H1 (cell line): ENCODE measurements around the gene HTN3. TPM values are rescaled to one million over a fixed set of nuclear protein-coding genes. Genes with fewer than 3 reads are reported as not detected.
"Not testable (repeated sequence)": the region's sequence is repeated elsewhere in the genome, so short reads cannot be mapped to it uniquely, and the experiment has no call there.

Source experiments
- CTCF ChIA-PET: fragments of 300-600 bp; sonication (Branson Sonifier 250); formaldehyde crosslinking; loops from one replicate; lab custom pipeline; 2021; ENCODE audit not compliant: partially characterized antibody; lab: Charles Lee
- POLR2A ChIA-PET: fragments of 300-600 bp; sonication (Branson Sonifier 250); formaldehyde crosslinking; loops from one replicate; lab custom pipeline; 2021; ENCODE audit warnings: inconsistent platforms; ENCODE audit not compliant: partially characterized antibody; lab: Charles Lee
- DNase-seq, 2 experiments: peaks; one replicate each; pipeline versions ENCODE4 v3.0.0 to v3.0.0-alpha.2; 2010 to 2022; ENCODE audit warnings: low spot score in 2 of 2, low read depth in 1 of 2, mixed read lengths in 1 of 2
- FAIRE-seq: peaks from 2 replicates; lab custom pipeline; 2011; peaks lifted over from hg19 to GRCh38; lab: Jason Lieb, UNC
- H2AFZ ChIP-seq: 2 replicates; pipeline ENCODE4 v1.8.1; 2012; ENCODE audit warnings: low read length, inconsistent platforms
- H2AK5ac ChIP-seq: 2 replicates; pipeline ENCODE4 v1.6.1; 2013; ENCODE audit warnings: low read depth, low read length
- H2BK120ac ChIP-seq: replicated peaks from 2 replicates; pipeline ENCODE3; 2013; ENCODE audit warnings: low read depth, low read length, inconsistent platforms
- H2BK12ac ChIP-seq: 2 replicates; pipeline ENCODE4 v1.6.1; 2013; ENCODE audit warnings: low read depth, low read length
- H2BK15ac ChIP-seq: 2 replicates; pipeline ENCODE4 v1.6.1; 2013; ENCODE audit warnings: low read length
- H2BK20ac ChIP-seq: 2 replicates; pipeline ENCODE4 v1.6.1; 2013; ENCODE audit warnings: low read length
- H2BK5ac ChIP-seq: 2 replicates; pipeline ENCODE4 v1.6.1; 2013; ENCODE audit warnings: low read depth, low read length
- H3K14ac ChIP-seq: 2 replicates; pipeline ENCODE4 v1.6.1; 2013; ENCODE audit warnings: inconsistent platforms; ENCODE audit not compliant: insufficient read length
- H3K18ac ChIP-seq: 2 replicates; pipeline ENCODE4 v1.6.1; 2013; ENCODE audit warnings: low read length; ENCODE audit errors: extremely low read depth
- H3K23ac ChIP-seq: 2 replicates; pipeline ENCODE4 v1.6.1; 2013; ENCODE audit warnings: inconsistent platforms; ENCODE audit not compliant: insufficient read length
- H3K23me2 ChIP-seq: 2 replicates; pipeline ENCODE4 v1.6.1; 2013; ENCODE audit warnings: low read depth, low read length
- H3K27ac ChIP-seq: 2 replicates; pipeline ENCODE4 v1.6.1; 2011; ENCODE audit warnings: low read depth, low read length, inconsistent platforms
- H3K27me3 ChIP-seq, 4 experiments: replicated peaks in 1 of 4; 1 replicate in 1 of 4; 2 replicates in 3 of 4; pipeline versions ENCODE4 v1.6.1 to v1.8.1; 2011 to 2013; ENCODE audit warnings: low read length in 3 of 4, mild to moderate bottlenecking in 3 of 4, inconsistent platforms in 2 of 4, mixed read lengths in 2 of 4, moderate library complexity in 1 of 4; ENCODE audit not compliant: control insufficient read depth in 3 of 4, insufficient read depth in 3 of 4; ENCODE audit errors: extremely low read depth in 1 of 4
- H3K36me3 ChIP-seq, 4 experiments: 2 replicates each; pipeline versions ENCODE4 v1.6.1 to v1.8.1; 2011 to 2013; ENCODE audit warnings: mild to moderate bottlenecking in 4 of 4, low read length in 3 of 4, moderate library complexity in 2 of 4, control low read depth in 1 of 4, inconsistent platforms in 1 of 4; ENCODE audit not compliant: insufficient read depth in 4 of 4, control insufficient read depth in 2 of 4
- H3K4ac ChIP-seq: replicated peaks from 2 replicates; pipeline ENCODE3; 2013; ENCODE audit warnings: low read length, low read depth, mixed read lengths, inconsistent platforms; ENCODE audit not compliant: insufficient read length
- H3K4me1 ChIP-seq, 4 experiments: replicated peaks in 1 of 4; 1 replicate in 1 of 4; 2 replicates in 3 of 4; pipeline versions ENCODE4 v1.6.1 to v1.8.1; 2011 to 2013; ENCODE audit warnings: low read length in 3 of 4, inconsistent platforms in 2 of 4, mixed read lengths in 1 of 4; ENCODE audit not compliant: insufficient read depth in 4 of 4, control insufficient read depth in 3 of 4
- H3K4me2 ChIP-seq, 2 experiments: 2 replicates each; pipeline versions ENCODE4 v1.6.1 to v1.8.1; 2011 to 2013; ENCODE audit warnings: low read depth in 2 of 2, low read length in 2 of 2, control low read depth in 1 of 2, inconsistent platforms in 1 of 2, mild to moderate bottlenecking in 1 of 2; ENCODE audit not compliant: insufficient read depth in 1 of 2
- H3K4me3 ChIP-seq, 4 experiments: fragments of 200-600, 300-600 bp in 1 of 4; sonication (generic), shearing (Covaris generic), sonication (Bioruptor Twin) in 1 of 4; 2 replicates each; pipeline versions ENCODE4 v1.5.1 to v1.8.1; 2011 to 2016; ENCODE audit warnings: low read length in 4 of 4, low read depth in 3 of 4, control low read depth in 2 of 4, inconsistent platforms in 2 of 4, mild to moderate bottlenecking in 2 of 4, mixed read lengths in 1 of 4, moderate library complexity in 1 of 4; ENCODE audit not compliant: insufficient read depth in 2 of 4; ENCODE audit errors: extremely low read depth in 1 of 4
- H3K56ac ChIP-seq: replicated peaks from 2 replicates; pipeline ENCODE3; 2013; ENCODE audit warnings: low read depth, mild to moderate bottlenecking, mixed read lengths, low read length, inconsistent platforms; ENCODE audit not compliant: insufficient read length
- H3K79me1 ChIP-seq: 2 replicates; pipeline ENCODE4 v1.6.1; 2013; ENCODE audit warnings: low read depth, low read length, control low read depth
- H3K79me2 ChIP-seq, 2 experiments: 2 replicates each; pipeline versions ENCODE4 v1.6.1 to v1.8.1; 2012 to 2013; ENCODE audit warnings: low read length in 2 of 2, mild to moderate bottlenecking in 2 of 2, inconsistent platforms in 1 of 2; ENCODE audit not compliant: insufficient read depth in 2 of 2, control insufficient read depth in 1 of 2
- H3K9ac ChIP-seq, 4 experiments: replicated peaks in 1 of 4; 1 replicate in 1 of 4; 2 replicates in 3 of 4; pipeline versions ENCODE4 v1.6.1 to v1.8.1; 2011 to 2013; ENCODE audit warnings: low read depth in 3 of 4, low read length in 3 of 4, control low read depth in 2 of 4, mild to moderate bottlenecking in 2 of 4, moderate library complexity in 2 of 4, inconsistent platforms in 1 of 4; ENCODE audit errors: extremely low read depth in 1 of 4
- H3K9me3 ChIP-seq, 2 experiments: 2 replicates each; pipeline versions ENCODE4 v1.6.1 to v1.8.1; 2012 to 2013; ENCODE audit warnings: mild to moderate bottlenecking in 2 of 2, moderate library complexity in 2 of 2, control low read depth in 1 of 2, inconsistent platforms in 1 of 2, low read depth in 1 of 2, low read length in 1 of 2, mixed read lengths in 1 of 2; ENCODE audit not compliant: insufficient read depth in 2 of 2
- H4K20me1 ChIP-seq, 2 experiments: replicated peaks in 1 of 2; 2 replicates each; pipeline versions ENCODE3 to v1.8.1; 2011 to 2013; ENCODE audit warnings: inconsistent platforms in 2 of 2, low read length in 2 of 2, mild to moderate bottlenecking in 1 of 2; ENCODE audit not compliant: insufficient read depth in 2 of 2, control insufficient read depth in 1 of 2
- H4K5ac ChIP-seq: 2 replicates; pipeline ENCODE4 v1.6.1; 2013; ENCODE audit warnings: low read length, low read depth, mixed read lengths, inconsistent platforms; ENCODE audit not compliant: insufficient read length
- H4K8ac ChIP-seq: 2 replicates; pipeline ENCODE4 v1.8.0; 2013; ENCODE audit warnings: mild to moderate bottlenecking, moderate library complexity, low read length, inconsistent platforms; ENCODE audit not compliant: insufficient read depth; ENCODE audit errors: extremely low read depth
- H4K91ac ChIP-seq: replicated peaks from 2 replicates; pipeline ENCODE3; 2013; ENCODE audit warnings: low read length, mixed read lengths, inconsistent platforms; ENCODE audit not compliant: insufficient read length
- WGBS, 2 experiments: shearing (Covaris generic) in 1 of 2; methylation state at CpG; one replicate each; pipeline versions ENCODE4 v1.1.6 to v1.1.7; 2013 to 2015; ENCODE audit warnings: low lambda C conversion rate in 2 of 2, mixed read lengths in 2 of 2, inconsistent platforms in 1 of 2, low coverage in 1 of 2, missing lambda C conversion rate in 1 of 2; ENCODE audit not compliant: insufficient replicate concordance in 2 of 2, insufficient coverage in 1 of 2, insufficient read length in 1 of 2; ENCODE audit errors: extremely low coverage in 1 of 2, missing lambda C conversion rate in 1 of 2; 5-methylcytosine and 5-hydroxymethylcytosine counted together
- polyA plus RNA-seq, 7 experiments: library from polyadenylated mRNA; depleted of rRNA in 3 of 7; stranded (reverse) in 5 of 7; unstranded in 2 of 7; fragments of >200 nt in 5 of 7; fragments of 200-250 nt in 2 of 7; gene quantifications; 1 replicate in 5 of 7; 2 replicates in 1 of 7; 4 replicates in 1 of 7; pipeline versions ENCODE4 v1.2.1 to v1.2.3, GENCODE V29; 2011 to 2013; ENCODE audit warnings: missing spikeins in 2 of 7, mixed read lengths in 2 of 7
- total RNA-seq: library from RNA; stranded (reverse); fragmentation: NEBNext Ultra II Directional; extraction: Animal tissue kit (Norgen Biotek cat#: 25700); gene quantifications from 2 replicates; pipeline ENCODE4 v1.2.1, GENCODE V29; 2021

Gene HTN3
- total and polyA plus RNA-seq, 2 of the 8 experiments (the other 6 are each of a cell fraction or from before 2014, with no cell fraction given) = not detected

GRCh38 chr4:70050138-70050537 is 21.9 kb downstream of the HTN3 start, which contains the start of gene HTN1:
HTN1 (plus strand) TSS chr4:70050438; CDS start chr4:70053077, 2,639 bp downstream.
- CTCF ChIA-PET = not testable (repeated sequence)
- FAIRE-seq = peak; percentile 57

GRCh38 chr4:70056534-70056933 is 28.3 kb downstream of the HTN3 start:
- H2BK20ac ChIP-seq, H4K5ac ChIP-seq, H3K56ac ChIP-seq, H3K4me3 ChIP-seq, H3K23me2 ChIP-seq, H4K20me1 ChIP-seq, H2BK5ac ChIP-seq, H2BK120ac ChIP-seq, H3K9ac ChIP-seq, H3K27ac ChIP-seq, H3K79me2 ChIP-seq, H3K79me1 ChIP-seq, DNase-seq, H2AFZ ChIP-seq, H3K27me3 ChIP-seq, H4K91ac ChIP-seq, FAIRE-seq, POLR2A ChIA-PET, H2AK5ac ChIP-seq, H3K4me2 ChIP-seq, H3K23ac ChIP-seq, H3K14ac ChIP-seq, CTCF ChIA-PET, H3K36me3 ChIP-seq, H4K8ac ChIP-seq, H3K18ac ChIP-seq, H3K4me1 ChIP-seq, H2BK15ac ChIP-seq, H2BK12ac ChIP-seq, H3K9me3 ChIP-seq, H3K4ac ChIP-seq: not testable (repeated sequence)
- WGBS, 2 experiments = 47% methylated on average over 1 of the region's 1 CpG; no CpG with 5 or more reads in 1 of the 2 experiments

More at GRCh38 chr4:70050138-70050537, 21.9 kb downstream of the HTN3 start, which contains the start of gene HTN1:
- H3K14ac ChIP-seq, H3K4me3 ChIP-seq, H2BK120ac ChIP-seq, H2BK15ac ChIP-seq, H3K4me2 ChIP-seq, H3K9me3 ChIP-seq, H4K8ac ChIP-seq, H3K36me3 ChIP-seq, DNase-seq, H3K23me2 ChIP-seq, H2AFZ ChIP-seq, H2BK12ac ChIP-seq, H3K23ac ChIP-seq, H3K9ac ChIP-seq, POLR2A ChIA-PET, H3K79me1 ChIP-seq, H4K5ac ChIP-seq, H2BK20ac ChIP-seq, H4K20me1 ChIP-seq, H3K27me3 ChIP-seq, H3K79me2 ChIP-seq, H4K91ac ChIP-seq, H3K4me1 ChIP-seq, H3K4ac ChIP-seq, H3K18ac ChIP-seq, H3K56ac ChIP-seq, H2AK5ac ChIP-seq, H3K27ac ChIP-seq, H2BK5ac ChIP-seq: not testable (repeated sequence)
- 91% methylated on average over 5 of the region's 6 CpGs; no CpG with 5 or more reads in 1 of the 2 experiments for WGBS, 2 experiments
